ENCODE results near the gene HNRNPC. TPM values are rescaled to one million over a fixed set of nuclear protein-coding genes. Genes with fewer than 3 reads are reported as not detected.

HNRNPC gene
- total RNA-seq, 1 donor from 2014 or later, result 388 TPM

GRCh38 chr14:21261824-21262223, 7.4 kb downstream of the HNRNPC start:
- Histone ChIP-seq H3K9me3 (no peaks in the 10 kb centered on the region), H3K27ac (no peak overlapping the region), H3K36me3 (peaks cover 100% of the 10 kb centered on the region), H3K4me1 (peaks cover 83% of the 10 kb centered on the region), H3K4me3 (no peak overlapping the region), H3K27me3 (ENCODE audit: low read depth) (no peaks in the 10 kb centered on the region)
- ATAC-seq, result no peak
- TF ChIP-seq, protein P1, sequence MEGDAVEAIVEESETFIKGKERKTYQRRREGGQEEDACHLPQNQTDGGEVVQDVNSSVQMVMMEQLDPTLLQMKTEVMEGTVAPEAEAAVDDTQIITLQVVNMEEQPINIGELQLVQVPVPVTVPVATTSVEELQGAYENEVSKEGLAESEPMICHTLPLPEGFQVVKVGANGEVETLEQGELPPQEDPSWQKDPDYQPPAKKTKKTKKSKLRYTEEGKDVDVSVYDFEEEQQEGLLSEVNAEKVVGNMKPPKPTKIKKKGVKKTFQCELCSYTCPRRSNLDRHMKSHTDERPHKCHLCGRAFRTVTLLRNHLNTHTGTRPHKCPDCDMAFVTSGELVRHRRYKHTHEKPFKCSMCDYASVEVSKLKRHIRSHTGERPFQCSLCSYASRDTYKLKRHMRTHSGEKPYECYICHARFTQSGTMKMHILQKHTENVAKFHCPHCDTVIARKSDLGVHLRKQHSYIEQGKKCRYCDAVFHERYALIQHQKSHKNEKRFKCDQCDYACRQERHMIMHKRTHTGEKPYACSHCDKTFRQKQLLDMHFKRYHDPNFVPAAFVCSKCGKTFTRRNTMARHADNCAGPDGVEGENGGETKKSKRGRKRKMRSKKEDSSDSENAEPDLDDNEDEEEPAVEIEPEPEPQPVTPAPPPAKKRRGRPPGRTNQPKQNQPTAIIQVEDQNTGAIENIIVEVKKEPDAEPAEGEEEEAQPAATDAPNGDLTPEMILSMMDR (IDR thresholded peaks at IDR 0.05), result no peak
- DNase-seq, result no peak
- intact Hi-C loops (cut with DNase I), result no loop called here

GRCh38 chr14:21258889-21259787, 10.1 kb downstream of the HNRNPC start:
- Histone ChIP-seq H3K4me1 (peaks cover 75% of the 10 kb centered on the region), H3K4me3 (no peak overlapping the region), H3K27ac (no peak overlapping the region), H3K27me3 (ENCODE audit: low read depth) (no peaks in the 10 kb centered on the region), H3K9me3 (no peaks in the 10 kb centered on the region), H3K36me3 (peaks cover 90% of the 10 kb centered on the region)
- intact Hi-C loops (cut with DNase I), result no loop called here
- DNase-seq (no peak), ATAC-seq (no peak)
- TF ChIP-seq, protein P1 (IDR thresholded peaks at IDR 0.05), result no peak

DNA sequence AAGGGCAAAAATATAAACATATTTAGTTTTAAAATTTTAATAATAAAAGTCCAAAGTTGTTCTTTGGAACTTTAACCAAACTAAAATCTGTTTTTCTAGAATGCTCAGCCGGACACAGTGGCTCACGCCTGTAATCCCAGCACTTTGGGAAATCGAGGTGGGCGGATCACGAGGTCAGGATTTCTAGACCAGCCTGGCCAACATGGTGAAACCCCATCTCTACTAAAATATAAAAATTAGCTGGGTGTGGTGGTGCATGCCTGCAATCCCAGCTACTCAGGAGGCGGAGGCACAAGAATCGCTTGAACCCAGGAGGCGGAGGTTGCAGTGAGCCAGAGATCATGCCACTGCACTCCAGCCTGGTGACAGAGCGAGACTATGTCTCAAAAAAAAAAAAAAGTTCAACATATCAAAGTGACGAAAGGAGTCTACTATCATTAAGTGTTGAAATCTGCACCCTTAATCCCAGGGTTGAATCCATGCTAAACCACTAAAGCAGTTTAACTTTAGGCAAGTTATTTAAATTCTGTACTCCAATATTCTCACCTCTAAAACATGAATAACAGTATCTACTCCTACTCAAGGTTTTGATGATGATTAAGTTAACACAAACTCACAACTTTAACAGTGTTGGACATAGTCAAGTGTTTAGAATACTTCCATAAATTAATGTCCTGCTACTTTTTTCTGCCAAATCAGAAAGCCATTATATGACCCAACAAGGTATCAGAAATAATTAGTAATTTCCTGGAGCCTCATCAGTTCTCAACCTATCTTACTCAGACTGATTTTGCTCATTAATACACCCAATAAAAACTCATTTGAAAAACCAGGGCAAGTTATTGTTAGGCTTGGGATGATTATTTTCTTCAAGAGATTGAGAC, 11.0 kb downstream of the HNRNPC start:
- Histone ChIP-seq H3K4me3 (no peak overlapping the region), H3K36me3 (peaks cover 90% of the 10 kb centered on the region), H3K27me3 (ENCODE audit: low read depth) (no peaks in the 10 kb centered on the region), H3K9me3 (no peaks in the 10 kb centered on the region), H3K4me1 (peaks cover 66% of the 10 kb centered on the region), H3K27ac (no peak overlapping the region)
- peak in 1 of 2 donors; percentile 6 for ATAC-seq
- DNase-seq, result peak; percentile 59
- intact Hi-C loops (cut with DNase I), result no loop called here
- TF ChIP-seq, protein P1 (IDR thresholded peaks at IDR 0.05), result no peak

- Histone ChIP-seq H3K27me3 (ENCODE audit: low read depth) (no peaks in the 10 kb centered on the region), H3K4me1 (peaks cover 58% of the 10 kb centered on the region), H3K27ac (no peak overlapping the region), H3K9me3 (no peaks in the 10 kb centered on the region), H3K36me3 (peaks cover 90% of the 10 kb centered on the region), H3K4me3 (peak overlapping the region; percentile 4)
- TF ChIP-seq, protein P1 (IDR thresholded peaks at IDR 0.05), result no peak
- ATAC-seq, result peak in 1 of 2 donors; percentile 33
- no peak for DNase-seq
- intact Hi-C loops (cut with DNase I), result no loop called here
These were observed 11.8 kb downstream of the HNRNPC start for GRCh38 chr14:21257394-21257909.
